Activated naive CD8-positive, alpha-beta T cell treated with anti-CD3 and anti-CD28 coated beads, Interleukin-2, amount 50 U/mL, for 24 hours (primary cell): ENCODE measurements around the gene PRIM2.
"Not testable (repeated sequence)": the region's sequence is repeated elsewhere in the genome, so short reads cannot be mapped to it uniquely, and the experiment has no call there.

Source experiments
- ATAC-seq: fragments of 150-1000 bp; cut with Tn5 transposase; one replicate; pipeline ENCODE4 v1.10.0; 2021
- DNase-seq: peaks from one replicate; pipeline ENCODE4 v3.0.0; 2021
- H3K27ac Mint-ChIP-seq: one replicate; pipeline ENCODE4 v1.8.0; 2021; ENCODE audit warnings: mild to moderate bottlenecking, mixed read lengths
- H3K27me3 Mint-ChIP-seq: one replicate; pipeline ENCODE4 v1.8.0; 2021; ENCODE audit warnings: mixed read lengths
- H3K36me3 Mint-ChIP-seq: one replicate; pipeline ENCODE4 v1.8.0; 2021; ENCODE audit warnings: low read depth, mixed read lengths
- H3K4me1 Mint-ChIP-seq: one replicate; pipeline ENCODE4 v1.8.0; 2021; ENCODE audit warnings: mixed read lengths
- H3K4me3 Mint-ChIP-seq: one replicate; pipeline ENCODE4 v1.8.0; 2021; ENCODE audit warnings: mild to moderate bottlenecking, moderate library complexity, mixed read lengths
- H3K9me3 Mint-ChIP-seq: one replicate; pipeline ENCODE4 v1.8.0; 2021; ENCODE audit warnings: mixed read lengths

Gene PRIM2

GRCh38 chr6:57368965-57369731 is 51.7 kb downstream of the PRIM2 start:
- peak; percentile 61 for ATAC-seq
- not testable (repeated sequence) for H3K27me3 Mint-ChIP-seq, H3K9me3 Mint-ChIP-seq, H3K4me3 Mint-ChIP-seq, DNase-seq, H3K27ac Mint-ChIP-seq
- Mint-ChIP-seq H3K36me3 (peaks cover 16% of the 10 kb centered on the region), H3K4me1 (peaks cover 15% of the 10 kb centered on the region)

DNA sequence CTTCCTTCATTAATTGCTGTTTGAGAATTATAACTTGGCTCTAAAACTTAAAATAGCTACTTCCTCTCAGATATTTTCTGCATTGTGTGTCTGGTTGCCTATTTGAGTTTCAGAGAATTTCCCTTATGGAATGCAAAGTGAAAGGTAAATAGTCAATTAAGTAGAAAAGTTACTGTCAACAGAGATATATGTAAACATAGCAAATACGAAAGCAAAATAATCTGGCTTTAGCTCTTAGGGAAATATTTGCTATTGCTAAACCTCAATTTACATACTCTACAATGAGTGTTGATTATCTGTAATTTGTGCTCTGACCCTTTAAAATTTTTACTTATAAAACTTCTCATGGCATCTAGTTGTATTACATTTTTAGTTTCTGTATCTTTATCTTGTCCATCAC is 54.3 kb downstream of the PRIM2 start:
- peaks cover 17% of the 10 kb centered on the region for H3K4me1 Mint-ChIP-seq
- peaks cover 17% of the 10 kb centered on the region for H3K36me3 Mint-ChIP-seq
- not testable (repeated sequence) for H3K4me3 Mint-ChIP-seq, H3K27me3 Mint-ChIP-seq, DNase-seq, ATAC-seq, H3K9me3 Mint-ChIP-seq, H3K27ac Mint-ChIP-seq

DNA sequence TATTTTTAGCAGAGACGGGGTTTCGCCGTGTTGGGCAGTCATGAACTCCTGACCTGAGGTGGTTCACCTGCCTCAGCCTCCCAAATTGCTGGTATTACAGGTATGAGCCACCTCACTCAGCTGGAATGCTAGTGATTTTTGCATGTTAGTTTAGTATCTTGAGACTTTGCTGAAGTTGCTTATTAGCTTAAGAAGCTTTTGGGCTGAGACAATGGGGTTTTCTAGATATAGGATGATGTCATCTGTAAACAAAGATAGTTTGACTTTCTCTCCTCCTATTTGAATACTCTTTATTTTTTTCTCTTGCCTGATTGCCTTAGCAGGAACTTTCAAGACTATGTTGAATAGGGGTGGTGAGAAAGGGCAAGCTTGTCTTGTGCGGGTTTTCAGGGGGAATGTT is 57.3 kb downstream of the PRIM2 start:
- H3K4me3 Mint-ChIP-seq, H3K4me1 Mint-ChIP-seq, H3K27ac Mint-ChIP-seq: not testable (repeated sequence)

DNA sequence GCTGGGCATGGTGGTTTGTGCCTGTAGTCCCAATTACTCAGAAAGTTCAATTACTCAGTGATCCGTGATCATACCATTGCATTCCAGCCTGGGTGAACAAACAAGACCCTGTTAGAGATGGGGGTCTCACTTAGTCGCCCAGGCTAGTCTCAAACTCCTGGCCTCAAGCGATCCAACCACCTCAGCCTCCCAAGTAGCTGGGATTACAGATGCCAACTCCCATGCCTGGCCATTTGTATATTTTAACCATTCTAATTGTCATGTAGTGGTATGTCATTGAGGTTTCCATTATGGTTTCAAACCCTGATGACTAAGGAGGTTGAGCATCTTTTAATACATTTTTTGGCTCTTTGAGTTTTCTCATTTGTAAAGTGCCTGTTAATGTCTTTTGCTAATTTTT is 58.7 kb downstream of the PRIM2 start:
- H3K4me1 Mint-ChIP-seq, H3K9me3 Mint-ChIP-seq, H3K4me3 Mint-ChIP-seq, DNase-seq, ATAC-seq, H3K27me3 Mint-ChIP-seq, H3K27ac Mint-ChIP-seq: not testable (repeated sequence)
- H3K36me3 Mint-ChIP-seq, result peaks cover 31% of the 10 kb centered on the region

More for the DNA sequence above, 57.3 kb downstream of the PRIM2 start:
- not testable (repeated sequence) for H3K9me3 Mint-ChIP-seq, ATAC-seq, H3K27me3 Mint-ChIP-seq, DNase-seq
- peaks cover 22% of the 10 kb centered on the region for H3K36me3 Mint-ChIP-seq

- not testable (repeated sequence) for H3K4me1 Mint-ChIP-seq, ATAC-seq, H3K4me3 Mint-ChIP-seq, H3K9me3 Mint-ChIP-seq, H3K27me3 Mint-ChIP-seq, H3K27ac Mint-ChIP-seq, DNase-seq
- peaks cover 40% of the 10 kb centered on the region for H3K36me3 Mint-ChIP-seq
Measured at GRCh38 chr6:57389038-57389592, 71.7 kb downstream of the PRIM2 start.

DNA sequence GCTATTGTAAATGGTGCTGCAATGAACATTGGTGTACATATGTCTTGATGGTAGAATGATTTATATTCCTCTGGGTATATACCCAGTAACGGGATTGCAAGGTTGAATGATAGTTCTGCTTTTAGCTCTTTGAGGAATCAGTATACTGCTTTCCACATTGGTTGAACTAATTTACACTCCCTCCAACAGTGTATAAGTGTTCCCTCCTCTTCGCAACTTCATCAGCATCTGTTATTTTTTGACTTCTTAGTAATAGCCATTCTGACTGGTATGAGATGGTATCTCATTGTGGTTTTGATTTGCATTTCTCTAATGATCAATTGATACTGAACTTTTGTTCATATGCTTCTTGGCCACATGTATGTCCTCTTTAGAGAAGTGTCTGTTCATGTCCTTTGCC is 73.4 kb downstream of the PRIM2 start:
- not testable (repeated sequence) for DNase-seq, H3K27ac Mint-ChIP-seq, H3K27me3 Mint-ChIP-seq, H3K4me3 Mint-ChIP-seq, ATAC-seq
- H3K9me3 Mint-ChIP-seq, result peaks cover 15% of the 10 kb centered on the region
- peaks cover 48% of the 10 kb centered on the region for H3K36me3 Mint-ChIP-seq
- peaks cover 13% of the 10 kb centered on the region for H3K4me1 Mint-ChIP-seq

DNA sequence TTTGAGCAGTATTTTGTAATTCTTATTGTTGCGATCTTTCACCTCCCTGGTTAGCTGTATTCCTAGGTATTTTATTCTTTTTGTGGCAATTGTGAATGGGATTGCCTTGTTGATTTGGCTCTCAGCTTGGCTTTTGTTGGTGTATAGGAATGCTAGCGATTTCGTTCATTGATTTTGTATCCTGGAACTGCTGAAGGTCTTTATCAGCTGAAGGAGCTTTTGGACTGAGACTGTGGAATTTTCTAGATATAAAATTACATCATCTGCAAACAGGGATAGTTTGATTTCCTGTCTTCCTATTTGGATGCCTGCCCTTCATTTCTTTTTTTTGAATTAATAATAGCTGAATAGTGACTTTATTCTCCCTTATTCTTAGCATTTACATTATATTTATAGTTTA is 74.6 kb downstream of the PRIM2 start:
- not testable (repeated sequence) for ATAC-seq, DNase-seq

DNA sequence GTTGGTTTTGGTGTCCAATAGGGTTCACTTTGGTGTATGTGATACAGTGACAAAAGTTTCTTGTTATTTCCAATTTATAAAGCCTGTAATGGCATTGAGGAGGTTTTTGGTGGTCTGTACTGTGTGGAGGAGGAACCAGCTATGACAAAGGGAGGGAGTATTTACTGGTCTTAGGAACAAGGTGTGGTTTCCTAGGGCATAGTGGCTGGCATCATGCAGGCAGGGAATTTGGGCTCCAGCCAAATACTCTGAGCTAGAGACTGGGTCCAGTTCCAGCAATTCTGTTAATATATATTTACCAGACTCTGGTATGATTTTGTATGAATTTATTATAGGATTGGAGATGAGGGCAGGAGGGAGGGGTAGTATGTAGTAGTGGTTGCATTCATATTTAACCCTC is 101.9 kb downstream of the PRIM2 start:
- not testable (repeated sequence) for H3K27me3 Mint-ChIP-seq, DNase-seq, H3K9me3 Mint-ChIP-seq, ATAC-seq, H3K27ac Mint-ChIP-seq, H3K4me1 Mint-ChIP-seq, H3K4me3 Mint-ChIP-seq
- H3K36me3 Mint-ChIP-seq, result peaks cover 21% of the 10 kb centered on the region

More for the DNA sequence above, 74.6 kb downstream of the PRIM2 start:
- H3K36me3 Mint-ChIP-seq, result peaks cover 56% of the 10 kb centered on the region
- H3K27ac Mint-ChIP-seq, H3K27me3 Mint-ChIP-seq, H3K4me3 Mint-ChIP-seq: not testable (repeated sequence)
- H3K9me3 Mint-ChIP-seq, result peaks cover 26% of the 10 kb centered on the region
- peaks cover 13% of the 10 kb centered on the region for H3K4me1 Mint-ChIP-seq

DNA sequence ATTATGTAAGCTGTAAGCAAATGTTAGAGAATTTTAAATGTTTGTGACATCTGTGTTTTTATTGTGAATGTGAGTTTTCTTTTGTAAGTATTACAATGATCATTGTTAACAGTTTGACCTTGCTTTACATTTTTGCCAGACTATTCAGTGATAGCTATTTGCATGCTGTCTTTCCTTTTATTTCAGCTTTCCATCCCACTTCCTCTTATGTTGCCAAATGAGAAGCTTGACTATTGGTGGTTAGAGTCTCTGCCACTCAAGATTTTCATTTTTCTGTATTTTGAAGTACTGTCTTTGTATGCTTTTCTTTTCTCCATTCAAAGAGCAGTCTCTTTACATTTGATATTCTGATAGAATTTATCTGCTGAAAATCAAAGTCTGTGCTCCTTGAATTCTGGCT is 104.1 kb downstream of the PRIM2 start:
- H3K27ac Mint-ChIP-seq, result no peak overlapping the region
- H3K36me3 Mint-ChIP-seq, result peaks cover 14% of the 10 kb centered on the region
- H3K9me3 Mint-ChIP-seq, result peaks cover 4% of the 10 kb centered on the region
- H3K4me3 Mint-ChIP-seq, result no peak overlapping the region
- ATAC-seq (no peak), DNase-seq (no peak)
- no peaks in the 10 kb centered on the region for H3K27me3 Mint-ChIP-seq
- peaks cover 7% of the 10 kb centered on the region for H3K4me1 Mint-ChIP-seq

DNA sequence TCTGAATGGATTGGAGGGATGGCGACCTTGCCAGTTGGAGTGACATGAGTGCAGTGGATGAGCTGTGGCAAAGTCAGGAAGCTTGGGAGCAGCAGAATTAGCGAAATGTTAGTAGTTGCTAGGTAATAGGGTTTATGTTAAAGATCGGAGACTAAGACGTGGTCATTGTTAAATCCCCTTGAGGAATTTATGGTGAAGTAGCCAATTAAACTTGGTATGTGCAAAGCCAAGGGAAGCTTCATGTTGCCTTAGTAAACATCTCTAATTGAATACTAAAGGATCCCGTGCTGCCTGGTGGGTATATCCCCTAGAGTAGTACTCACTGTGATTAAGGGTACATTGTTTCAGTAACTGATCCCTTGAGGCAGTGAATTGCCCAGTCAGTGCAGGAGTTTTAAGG is 106.0 kb downstream of the PRIM2 start:
- ATAC-seq, result no peak
- Mint-ChIP-seq H3K27ac (no peak overlapping the region), H3K9me3 (peaks cover 4% of the 10 kb centered on the region), H3K36me3 (peaks cover 11% of the 10 kb centered on the region), H3K4me1 (peaks cover 7% of the 10 kb centered on the region), H3K27me3 (no peaks in the 10 kb centered on the region), H3K4me3 (no peak overlapping the region)
- no peak for DNase-seq

DNA sequence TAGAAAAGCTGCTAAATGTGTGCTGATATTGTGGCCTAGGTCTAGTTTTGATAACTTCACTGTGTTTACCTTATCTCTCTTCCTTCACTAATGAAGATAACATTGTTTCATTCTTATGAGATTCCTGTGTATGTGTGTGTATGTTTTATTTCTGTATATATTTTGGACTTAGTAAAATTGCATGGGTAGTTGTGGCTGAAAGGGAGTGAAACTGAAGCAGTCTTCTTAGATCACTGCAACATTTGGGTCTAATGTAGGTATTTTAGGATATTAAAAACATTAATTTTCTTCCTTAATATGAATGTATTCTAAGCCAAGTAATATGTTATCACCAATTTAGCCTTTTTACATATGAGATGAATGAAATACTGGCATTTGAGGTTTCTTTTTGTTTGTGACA is 114.3 kb downstream of the PRIM2 start:
- DNase-seq, H3K27ac Mint-ChIP-seq, H3K36me3 Mint-ChIP-seq, ATAC-seq, H3K9me3 Mint-ChIP-seq, H3K4me3 Mint-ChIP-seq, H3K27me3 Mint-ChIP-seq: not testable (repeated sequence)
- peaks cover 26% of the 10 kb centered on the region for H3K4me1 Mint-ChIP-seq

GRCh38 chr6:57432157-57432556 is 114.7 kb downstream of the PRIM2 start:
- ATAC-seq (no peak), DNase-seq (no peak)
- H3K27ac Mint-ChIP-seq, result no peak overlapping the region
- peaks cover 7% of the 10 kb centered on the region for H3K36me3 Mint-ChIP-seq
- H3K27me3 Mint-ChIP-seq, result no peaks in the 10 kb centered on the region
- no peak overlapping the region for H3K4me3 Mint-ChIP-seq
- H3K9me3 Mint-ChIP-seq, result no peaks in the 10 kb centered on the region
- peaks cover 26% of the 10 kb centered on the region for H3K4me1 Mint-ChIP-seq

DNA sequence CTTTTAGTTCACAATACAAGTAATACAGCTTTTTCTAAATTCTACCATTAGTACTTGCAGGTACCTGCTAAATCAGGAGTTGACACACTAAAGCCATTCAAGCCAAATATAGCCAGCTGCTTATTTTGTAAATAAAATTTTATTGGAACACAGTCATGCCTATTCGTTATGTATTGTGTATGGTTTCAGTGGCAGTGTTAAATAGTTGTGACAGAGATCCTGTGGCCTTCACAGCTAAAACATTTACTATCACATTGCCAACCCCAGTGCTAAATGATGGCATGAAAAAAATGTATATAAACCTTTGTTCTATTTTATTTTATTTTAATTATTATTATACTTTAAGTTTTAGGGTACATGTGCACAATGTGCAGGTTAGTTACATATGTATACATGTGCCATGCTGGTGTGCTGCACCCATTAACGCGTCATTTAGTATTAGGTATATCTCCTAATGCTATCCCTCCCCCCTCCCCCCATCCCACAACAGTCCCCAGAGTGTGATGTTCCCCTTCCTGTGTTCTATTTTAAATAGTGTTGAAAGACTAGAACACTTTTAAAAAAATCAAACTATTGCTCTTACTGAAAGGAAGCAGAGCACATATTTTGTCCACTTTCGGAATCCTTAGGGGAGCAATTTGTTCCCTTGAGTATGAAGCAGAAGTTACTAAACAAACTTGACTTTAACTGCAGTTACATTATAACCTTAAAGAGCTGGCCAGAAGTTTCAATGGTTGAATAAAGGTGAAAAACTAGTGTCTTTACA is 115.7 kb downstream of the PRIM2 start:
- Mint-ChIP-seq H3K36me3 (peaks cover 9% of the 10 kb centered on the region), H3K4me1 (peaks cover 26% of the 10 kb centered on the region), H3K27me3 (no peaks in the 10 kb centered on the region), H3K27ac (no peak overlapping the region), H3K9me3 (no peaks in the 10 kb centered on the region), H3K4me3 (no peak overlapping the region)
- no peak for DNase-seq
- ATAC-seq, result no peak

DNA sequence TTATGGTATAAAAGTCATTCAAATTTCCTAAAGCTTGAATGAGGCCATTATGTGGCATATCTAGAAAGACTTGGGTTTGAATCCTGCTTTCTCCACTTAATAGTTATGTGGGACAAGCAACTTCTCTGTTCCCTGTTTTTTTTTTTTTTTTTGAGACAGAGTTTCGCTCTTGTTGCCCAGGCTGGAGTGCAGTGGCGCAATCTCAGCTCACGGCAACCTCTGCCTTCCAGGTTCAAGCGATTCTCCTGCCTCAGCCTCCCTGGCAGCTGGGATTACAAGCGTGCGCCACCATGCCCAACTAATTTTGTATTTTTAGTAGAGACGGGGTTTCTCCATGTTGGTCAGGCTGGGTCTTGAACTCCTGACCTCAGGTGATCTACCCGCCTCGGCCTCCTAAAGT is 116.4 kb downstream of the PRIM2 start:
- not testable (repeated sequence) for H3K27ac Mint-ChIP-seq, H3K4me3 Mint-ChIP-seq

GRCh38 chr6:57434944-57435343 is 117.5 kb downstream of the PRIM2 start:
- no peak for ATAC-seq
- Mint-ChIP-seq H3K4me1 (peaks cover 24% of the 10 kb centered on the region), H3K4me3 (no peak overlapping the region), H3K36me3 (peaks cover 9% of the 10 kb centered on the region), H3K9me3 (no peaks in the 10 kb centered on the region), H3K27me3 (no peaks in the 10 kb centered on the region), H3K27ac (no peak overlapping the region)
- DNase-seq, result no peak

More for the DNA sequence above, 116.4 kb downstream of the PRIM2 start:
- DNase-seq, ATAC-seq, H3K27me3 Mint-ChIP-seq, H3K9me3 Mint-ChIP-seq, H3K36me3 Mint-ChIP-seq: not testable (repeated sequence)
- peaks cover 26% of the 10 kb centered on the region for H3K4me1 Mint-ChIP-seq
